AG10803 (cell line): ENCODE data around the gene PIGO.
A peak's percentile ranks its signal among the peaks of the same experiment; 100 is the strongest.

Source experiments
- DNase-seq: peaks from one replicate; pipeline ENCODE4 v3.0.0; 2010; ENCODE audit warnings: low read depth
- H3K4me3 ChIP-seq: 2 replicates; pipeline ENCODE4 v1.5.1; 2011; ENCODE audit warnings: mild to moderate bottlenecking, low read length, control low read depth
- CTCF ChIP-seq: conservative IDR thresholded peaks from 2 replicates; pipeline ENCODE4 v1.5.1; 2011; ENCODE audit warnings: mild to moderate bottlenecking, low read length, control low read depth, inconsistent platforms

Gene PIGO

GRCh38 chr9:35075358-35075757, 21.0 kb downstream of the PIGO start:
- no peak for DNase-seq
- no peak for TF ChIP-seq CTCF
- no peak overlapping the region for H3K4me3 ChIP-seq

GRCh38 chr9:35074791-35075190, 21.6 kb downstream of the PIGO start:
- no peak overlapping the region for H3K4me3 ChIP-seq
- DNase-seq: no peak
- no peak for TF ChIP-seq CTCF

- no peak overlapping the region for H3K4me3 ChIP-seq
- TF ChIP-seq CTCF: no peak
- DNase-seq: no peak
Observed at GRCh38 chr9:35074141-35074540, 22.2 kb downstream of the PIGO start.

GRCh38 chr9:35073279-35073612, 23.1 kb downstream of the PIGO start:
- DNase-seq: no peak
- H3K4me3 ChIP-seq: no peak overlapping the region; the same call in 1 of the 2 replicates
- no peak for TF ChIP-seq CTCF

- H3K4me3 ChIP-seq: peak within 1 kb of the TSS; percentile 76
- peak; percentile 99 for DNase-seq
- TF ChIP-seq CTCF: no peak
Observed at GRCh38 chr9:35072461-35073278, 23.7 kb downstream of the PIGO start, which contains the start of gene VCP. TSS of gene VCP (minus strand) at chr9:35072625. CDS start at chr9:35072353, 272 bp downstream.

- peak; percentile 18; the same call in 1 of the 2 replicates for TF ChIP-seq CTCF
- H3K4me3 ChIP-seq: peak overlapping the region; percentile 76
- peak; percentile 88 for DNase-seq
Observed at GRCh38 chr9:35071814-35072460, 24.5 kb downstream of the PIGO start.
